HEK293 (cell line): ENCODE measurements around the gene GPR107.

Experiments used
- CTCF ChIA-PET: fragments of 350-600 bp; formaldehyde crosslinking; extraction: SDS; loops from one replicate; lab custom pipeline; 2021; ENCODE audit warnings: antibody characterized with exemption; lab: Yijun Ruan, JAX
- POLR2A ChIA-PET: fragments of 300-600 bp; formaldehyde crosslinking; extraction: SDS; loops from one replicate; lab custom pipeline; 2020; ENCODE audit warnings: antibody characterized with exemption, inconsistent platforms; lab: Yijun Ruan, JAX
- H3K27ac ChIP-seq: fragments of 200-500 bp; sonication (Bioruptor generic); 2 replicates; pipeline ENCODE4 v1.5.1; 2014; ENCODE audit warnings: low read depth, low read length, control low read depth, inconsistent platforms; ENCODE audit errors: extremely low read depth
- H3K36me3 ChIP-seq, 2 experiments: fragments of 200-500 bp in 1 of 2; sonication (Bioruptor generic) in 1 of 2; 1 replicate in 1 of 2; 2 replicates in 1 of 2; pipeline ENCODE4 v1.5.1; 2014 to 2017; ENCODE audit warnings: inconsistent platforms in 2 of 2, low read length in 2 of 2; ENCODE audit not compliant: control insufficient read depth in 2 of 2, insufficient read depth in 1 of 2
- H3K4me1 ChIP-seq: fragments of 200-500 bp; sonication (Bioruptor generic); 2 replicates; pipeline ENCODE4 v1.5.1; 2014; ENCODE audit warnings: mild to moderate bottlenecking, low read length, inconsistent platforms; ENCODE audit not compliant: control insufficient read depth, insufficient read depth
- H3K4me3 ChIP-seq: 2 replicates; pipeline ENCODE4 v1.5.1; 2011; ENCODE audit warnings: low read depth, mild to moderate bottlenecking, control low read depth, low read length, moderate library complexity
- H3K9me3 ChIP-seq: fragments of 200-500 bp; sonication (Bioruptor generic); 2 replicates; pipeline ENCODE4 v1.5.1; 2014; ENCODE audit warnings: low read depth, low read length, inconsistent platforms; ENCODE audit not compliant: control insufficient read depth, insufficient read depth
- EGR2 ChIP-seq: fragments of 450-650 bp; formaldehyde crosslinking; IDR thresholded peaks from 2 replicates; pipeline ENCODE4 v1.5.1; 2016; ENCODE audit warnings: low read depth, missing biosample characterization, missing genetic modification characterization
- FEZF1 ChIP-seq: fragments of 450-650 bp; formaldehyde crosslinking; IDR thresholded peaks from 2 replicates; pipeline ENCODE4 v1.5.1; 2016; ENCODE audit warnings: missing biosample characterization, missing genetic modification characterization
- KLF10 ChIP-seq: fragments of 450-650 bp; IDR thresholded peaks from 2 replicates; pipeline ENCODE4 v1.5.1; 2018; ENCODE audit warnings: missing biosample characterization, mild to moderate bottlenecking, missing genetic modification characterization
- KLF16 ChIP-seq: fragments of 450-650 bp; formaldehyde crosslinking; IDR thresholded peaks from 2 replicates; pipeline ENCODE4 v1.5.1; 2017; ENCODE audit warnings: missing biosample characterization, missing genetic modification characterization
- KLF8 ChIP-seq: fragments of 450-650 bp; formaldehyde crosslinking; IDR thresholded peaks from 2 replicates; pipeline ENCODE4 v1.5.1; 2016; ENCODE audit warnings: missing biosample characterization, missing genetic modification characterization
- MEIS1 ChIP-seq: sonication (generic); formaldehyde crosslinking; IDR thresholded peaks from 2 replicates; pipeline ENCODE4 v1.8.1; 2022; ENCODE audit warnings: missing genetic modification reagents, mild to moderate bottlenecking, borderline replicate concordance
- PRDM1 ChIP-seq: fragments of 450-650 bp; formaldehyde crosslinking; IDR thresholded peaks from 2 replicates; pipeline ENCODE4; 2016; ENCODE audit warnings: missing biosample characterization, missing genetic modification characterization
- TRIM28 ChIP-seq: IDR thresholded peaks from 2 replicates; pipeline ENCODE4 v1.6.1; 2011; ENCODE audit warnings: low read length, control low read depth, borderline replicate concordance
- ZBTB17 ChIP-seq: fragments of 450-650 bp; formaldehyde crosslinking; IDR thresholded peaks from 2 replicates; pipeline ENCODE4 v1.5.1; 2016; ENCODE audit warnings: missing biosample characterization, missing genetic modification characterization
- ZBTB48 ChIP-seq: fragments of 450-650 bp; formaldehyde crosslinking; IDR thresholded peaks from 2 replicates; pipeline ENCODE4 v1.5.1; 2016; ENCODE audit warnings: missing biosample characterization, missing genetic modification characterization
- ZBTB8A ChIP-seq: fragments of 450-650 bp; formaldehyde crosslinking; IDR thresholded peaks from 2 replicates; pipeline ENCODE4 v1.5.1; 2016; ENCODE audit warnings: missing biosample characterization, missing genetic modification characterization
- ZFHX2 ChIP-seq: fragments of 450-650 bp; formaldehyde crosslinking; conservative IDR thresholded peaks from 2 replicates; pipeline ENCODE4 v1.5.1; 2016; ENCODE audit warnings: missing biosample characterization, missing genetic modification characterization
- ZFP41 ChIP-seq: fragments of 450-650 bp; formaldehyde crosslinking; IDR thresholded peaks from 2 replicates; pipeline ENCODE4 v1.5.1; 2016; ENCODE audit warnings: missing biosample characterization, missing genetic modification characterization, borderline replicate concordance
- ZFP69B ChIP-seq: fragments of 450-650 bp; formaldehyde crosslinking; IDR thresholded peaks from 2 replicates; pipeline ENCODE4 v1.5.1; 2016; ENCODE audit warnings: missing biosample characterization, missing genetic modification characterization
- ZNF114 ChIP-seq: fragments of 450-650 bp; formaldehyde crosslinking; IDR thresholded peaks from 2 replicates; pipeline ENCODE4 v1.5.0; 2017; ENCODE audit warnings: missing biosample characterization, missing genetic modification characterization
- ZNF174 ChIP-seq: fragments of 450-650 bp; formaldehyde crosslinking; IDR thresholded peaks from 2 replicates; pipeline ENCODE4 v1.5.0; 2017; ENCODE audit warnings: missing biosample characterization, mild to moderate bottlenecking, missing genetic modification characterization
- ZNF211 ChIP-seq: fragments of 450-650 bp; formaldehyde crosslinking; IDR thresholded peaks from 2 replicates; pipeline ENCODE4 v1.5.1; 2016; ENCODE audit warnings: low read depth, missing biosample characterization, missing genetic modification characterization
- ZNF24 ChIP-seq: fragments of 450-650 bp; formaldehyde crosslinking; IDR thresholded peaks from 2 replicates; pipeline ENCODE4 v1.5.1; 2016; ENCODE audit warnings: missing biosample characterization, missing genetic modification characterization
- ZNF274 ChIP-seq, 2 experiments: fragments of 200-500 bp in 1 of 2; fragments of 450-650 bp in 1 of 2; sonication (Bioruptor generic) in 1 of 2; formaldehyde crosslinking in 1 of 2; IDR thresholded peaks; 2 replicates each; pipeline versions ENCODE4 v1.5.1 to v1.6.1; 2014 to 2016; ENCODE audit warnings: borderline replicate concordance in 1 of 2, inconsistent platforms in 1 of 2, low read length in 1 of 2, missing biosample characterization in 1 of 2, missing genetic modification characterization in 1 of 2
- ZNF350 ChIP-seq: fragments of 450-650 bp; formaldehyde crosslinking; IDR thresholded peaks from 2 replicates; pipeline ENCODE4 v1.5.0; 2017; ENCODE audit warnings: missing biosample characterization, mild to moderate bottlenecking, missing genetic modification characterization
- ZNF366 ChIP-seq: fragments of 450-650 bp; formaldehyde crosslinking; conservative IDR thresholded peaks from 2 replicates; pipeline ENCODE4 v1.5.1; 2016; ENCODE audit warnings: missing biosample characterization, missing genetic modification characterization
- ZNF423 ChIP-seq: fragments of 450-650 bp; formaldehyde crosslinking; IDR thresholded peaks from 2 replicates; pipeline ENCODE4 v1.5.1; 2016; ENCODE audit warnings: missing biosample characterization, missing genetic modification characterization
- ZNF560 ChIP-seq: fragments of 450-650 bp; formaldehyde crosslinking; IDR thresholded peaks from 2 replicates; pipeline ENCODE4 v1.5.1; 2017; ENCODE audit warnings: missing biosample characterization, missing genetic modification characterization, borderline replicate concordance
- ZNF600 ChIP-seq: fragments of 450-650 bp; formaldehyde crosslinking; IDR thresholded peaks from 2 replicates; pipeline ENCODE4 v1.5.1; 2016; ENCODE audit warnings: missing biosample characterization, missing genetic modification characterization
- ZNF629 ChIP-seq: fragments of 450-650 bp; formaldehyde crosslinking; IDR thresholded peaks from 2 replicates; pipeline ENCODE4 v1.5.1; 2017; ENCODE audit warnings: missing biosample characterization, missing genetic modification characterization
- ZNF664 ChIP-seq: fragments of 450-650 bp; formaldehyde crosslinking; IDR thresholded peaks from 2 replicates; pipeline ENCODE4 v1.5.1; 2016; ENCODE audit warnings: missing biosample characterization, missing genetic modification characterization
- TF ChIP-seq, protein P1 (sequence below): fragments of 450-650 bp; formaldehyde crosslinking; IDR thresholded peaks from 2 replicates; pipeline ENCODE4 v1.5.1; 2017; ENCODE audit warnings: missing biosample characterization, missing genetic modification characterization
- TF ChIP-seq, protein P2 (sequence below): fragments of 450-650 bp; formaldehyde crosslinking; IDR thresholded peaks from 2 replicates; pipeline ENCODE4 v1.5.1; 2016; ENCODE audit warnings: missing biosample characterization, missing genetic modification characterization
- TF ChIP-seq, protein P3 (sequence below): fragments of 450-650 bp; formaldehyde crosslinking; IDR thresholded peaks from 2 replicates; pipeline ENCODE4 v1.5.1; 2016; ENCODE audit warnings: missing biosample characterization, missing genetic modification characterization

The GPR107 gene

DNA sequence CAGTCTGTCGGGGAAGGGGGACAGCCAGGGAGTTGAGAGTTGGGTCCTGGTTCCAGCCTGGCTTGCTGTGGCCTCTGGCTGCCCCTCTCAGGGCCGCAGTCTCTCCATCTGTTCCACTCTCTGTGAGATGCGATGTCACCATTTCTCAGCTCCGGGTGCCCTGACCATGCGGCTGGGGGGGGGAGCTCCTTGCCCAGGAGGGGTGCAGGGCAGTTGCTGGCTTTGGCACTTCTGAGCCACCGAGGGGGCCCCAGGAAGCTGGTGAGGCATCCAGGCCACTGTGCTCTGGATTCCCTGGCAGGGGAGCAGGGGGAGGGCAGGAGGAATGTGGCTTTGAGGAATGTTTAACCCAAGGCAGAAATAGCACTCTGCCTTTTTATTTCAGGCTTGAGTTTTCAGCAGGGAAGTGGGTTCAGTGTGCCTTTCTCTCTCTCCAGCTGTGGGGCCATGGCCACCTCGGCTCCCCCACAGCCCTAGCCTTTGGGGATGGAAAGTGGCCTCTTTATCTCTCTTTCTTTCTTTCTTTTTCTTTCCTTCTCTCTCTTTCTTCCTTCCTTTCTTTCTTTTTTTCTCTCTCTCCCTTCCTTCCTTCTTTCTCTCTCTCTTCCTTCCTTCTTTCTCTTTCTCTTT lies 129.5 kb downstream of the GPR107 start (continued):
- TF ChIP-seq, protein P1, sequence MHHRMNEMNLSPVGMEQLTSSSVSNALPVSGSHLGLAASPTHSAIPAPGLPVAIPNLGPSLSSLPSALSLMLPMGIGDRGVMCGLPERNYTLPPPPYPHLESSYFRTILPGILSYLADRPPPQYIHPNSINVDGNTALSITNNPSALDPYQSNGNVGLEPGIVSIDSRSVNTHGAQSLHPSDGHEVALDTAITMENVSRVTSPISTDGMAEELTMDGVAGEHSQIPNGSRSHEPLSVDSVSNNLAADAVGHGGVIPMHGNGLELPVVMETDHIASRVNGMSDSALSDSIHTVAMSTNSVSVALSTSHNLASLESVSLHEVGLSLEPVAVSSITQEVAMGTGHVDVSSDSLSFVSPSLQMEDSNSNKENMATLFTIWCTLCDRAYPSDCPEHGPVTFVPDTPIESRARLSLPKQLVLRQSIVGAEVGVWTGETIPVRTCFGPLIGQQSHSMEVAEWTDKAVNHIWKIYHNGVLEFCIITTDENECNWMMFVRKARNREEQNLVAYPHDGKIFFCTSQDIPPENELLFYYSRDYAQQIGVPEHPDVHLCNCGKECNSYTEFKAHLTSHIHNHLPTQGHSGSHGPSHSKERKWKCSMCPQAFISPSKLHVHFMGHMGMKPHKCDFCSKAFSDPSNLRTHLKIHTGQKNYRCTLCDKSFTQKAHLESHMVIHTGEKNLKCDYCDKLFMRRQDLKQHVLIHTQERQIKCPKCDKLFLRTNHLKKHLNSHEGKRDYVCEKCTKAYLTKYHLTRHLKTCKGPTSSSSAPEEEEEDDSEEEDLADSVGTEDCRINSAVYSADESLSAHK (tag by site-specific recombination), result no peak
- TF ChIP-seq KLF10 (tag by site-specific recombination), result no peak
- no peak for TF ChIP-seq KLF16 (tag by site-specific recombination)
- TF ChIP-seq ZBTB17 (tag by site-specific recombination), result peak; percentile 60
- TF ChIP-seq, protein P2, sequence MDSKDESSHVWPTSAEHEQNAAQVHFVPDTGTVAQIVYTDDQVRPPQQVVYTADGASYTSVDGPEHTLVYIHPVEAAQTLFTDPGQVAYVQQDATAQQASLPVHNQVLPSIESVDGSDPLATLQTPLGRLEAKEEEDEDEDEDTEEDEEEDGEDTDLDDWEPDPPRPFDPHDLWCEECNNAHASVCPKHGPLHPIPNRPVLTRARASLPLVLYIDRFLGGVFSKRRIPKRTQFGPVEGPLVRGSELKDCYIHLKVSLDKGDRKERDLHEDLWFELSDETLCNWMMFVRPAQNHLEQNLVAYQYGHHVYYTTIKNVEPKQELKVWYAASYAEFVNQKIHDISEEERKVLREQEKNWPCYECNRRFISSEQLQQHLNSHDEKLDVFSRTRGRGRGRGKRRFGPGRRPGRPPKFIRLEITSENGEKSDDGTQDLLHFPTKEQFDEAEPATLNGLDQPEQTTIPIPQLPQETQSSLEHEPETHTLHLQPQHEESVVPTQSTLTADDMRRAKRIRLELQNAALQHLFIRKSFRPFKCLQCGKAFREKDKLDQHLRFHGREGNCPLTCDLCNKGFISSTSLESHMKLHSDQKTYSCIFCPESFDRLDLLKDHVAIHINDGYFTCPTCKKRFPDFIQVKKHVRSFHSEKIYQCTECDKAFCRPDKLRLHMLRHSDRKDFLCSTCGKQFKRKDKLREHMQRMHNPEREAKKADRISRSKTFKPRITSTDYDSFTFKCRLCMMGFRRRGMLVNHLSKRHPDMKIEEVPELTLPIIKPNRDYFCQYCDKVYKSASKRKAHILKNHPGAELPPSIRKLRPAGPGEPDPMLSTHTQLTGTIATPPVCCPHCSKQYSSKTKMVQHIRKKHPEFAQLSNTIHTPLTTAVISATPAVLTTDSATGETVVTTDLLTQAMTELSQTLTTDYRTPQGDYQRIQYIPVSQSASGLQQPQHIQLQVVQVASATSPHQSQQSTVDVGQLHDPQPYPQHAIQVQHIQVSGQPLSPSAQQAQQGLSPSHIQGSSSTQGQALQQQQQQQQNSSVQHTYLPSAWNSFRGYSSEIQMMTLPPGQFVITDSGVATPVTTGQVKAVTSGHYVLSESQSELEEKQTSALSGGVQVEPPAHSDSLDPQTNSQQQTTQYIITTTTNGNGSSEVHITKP (tag by site-specific recombination), result 0 out of 2 replicates have a peak, but pooled peaks have one; percentile 55
- TF ChIP-seq ZFHX2, result no peak
- TF ChIP-seq ZBTB8A (tag by site-specific recombination), result 0 out of 2 replicates have a peak, but pooled peaks have one; percentile 14
- TF ChIP-seq ZFP69B, result 0 out of 2 replicates have a peak, but pooled peaks have one; percentile 13
- peak; percentile 98 for TF ChIP-seq PRDM1 (tag by site-specific recombination)
- peak; percentile 98 for TF ChIP-seq ZNF366 (tag by site-specific recombination)
- TF ChIP-seq ZNF629 (tag by site-specific recombination), result no peak
- no peak for TF ChIP-seq ZNF423
- TF ChIP-seq TRIM28, result no peak
- no peak for TF ChIP-seq ZNF211
- no peak for TF ChIP-seq ZNF350 (tag by site-specific recombination)
- TF ChIP-seq EGR2 (tag by site-specific recombination), result no peak
- no peak for TF ChIP-seq ZBTB48 (tag by site-specific recombination)
- TF ChIP-seq FEZF1 (tag by site-specific recombination), result peak; percentile 73
- no peak for TF ChIP-seq ZNF174 (tag by site-specific recombination)
- TF ChIP-seq ZNF600, result peak; percentile 91
- TF ChIP-seq KLF8 (tag by site-specific recombination), result no peak
- TF ChIP-seq ZNF24 (tag by site-specific recombination), result no peak
- no peak for TF ChIP-seq ZFP41 (tag by site-specific recombination)

DNA sequence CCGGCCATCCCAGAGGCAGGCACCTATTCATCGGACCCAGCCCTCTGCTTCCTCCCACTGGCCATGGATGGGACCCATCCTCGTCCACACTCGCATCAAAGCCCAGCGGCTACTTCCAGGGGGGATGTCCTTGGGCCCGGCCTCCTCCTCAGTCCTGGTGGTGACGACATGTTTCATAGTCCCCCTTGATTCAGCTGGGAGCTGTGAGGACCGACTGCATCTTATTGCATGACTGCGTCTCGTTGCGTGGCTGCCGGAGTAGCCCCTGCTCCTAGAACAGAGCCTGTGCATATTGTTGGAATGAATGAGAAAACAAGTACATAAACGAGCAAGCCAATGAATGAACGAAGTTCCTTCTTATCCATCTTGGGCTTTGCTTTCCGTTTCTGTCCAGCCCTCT lies 131.3 kb downstream of the GPR107 start:
- Histone ChIP-seq H3K27ac (no peak overlapping the region), H3K9me3 (no peaks in the 10 kb centered on the region), H3K4me3 (no peak overlapping the region), H3K4me1 (no peaks in the 10 kb centered on the region), H3K36me3 (peaks cover 0 to 8% of the 10 kb centered on the region in 2 experiments; a peak in 1 of 3 replicates)
- ChIA-PET CTCF (interaction anchor here (1.0 kb wide), 1 partner anchor 58 kb away, joined by 5 read pairs; no protein-coding TSS in a partner anchor), POLR2A (interaction anchor here (0.7 kb wide), 1 partner anchor 10 kb away, joined by 3 read pairs; no protein-coding TSS in a partner anchor)
- no peak for TF ChIP-seq MEIS1 (CRISPR knock-in tag)
- TF ChIP-seq, protein P3, sequence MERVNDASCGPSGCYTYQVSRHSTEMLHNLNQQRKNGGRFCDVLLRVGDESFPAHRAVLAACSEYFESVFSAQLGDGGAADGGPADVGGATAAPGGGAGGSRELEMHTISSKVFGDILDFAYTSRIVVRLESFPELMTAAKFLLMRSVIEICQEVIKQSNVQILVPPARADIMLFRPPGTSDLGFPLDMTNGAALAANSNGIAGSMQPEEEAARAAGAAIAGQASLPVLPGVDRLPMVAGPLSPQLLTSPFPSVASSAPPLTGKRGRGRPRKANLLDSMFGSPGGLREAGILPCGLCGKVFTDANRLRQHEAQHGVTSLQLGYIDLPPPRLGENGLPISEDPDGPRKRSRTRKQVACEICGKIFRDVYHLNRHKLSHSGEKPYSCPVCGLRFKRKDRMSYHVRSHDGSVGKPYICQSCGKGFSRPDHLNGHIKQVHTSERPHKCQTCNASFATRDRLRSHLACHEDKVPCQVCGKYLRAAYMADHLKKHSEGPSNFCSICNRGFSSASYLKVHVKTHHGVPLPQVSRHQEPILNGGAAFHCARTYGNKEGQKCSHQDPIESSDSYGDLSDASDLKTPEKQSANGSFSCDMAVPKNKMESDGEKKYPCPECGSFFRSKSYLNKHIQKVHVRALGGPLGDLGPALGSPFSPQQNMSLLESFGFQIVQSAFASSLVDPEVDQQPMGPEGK (tag by site-specific recombination), result no peak
- TF ChIP-seq KLF8 (tag by site-specific recombination), result no peak
- no peak for TF ChIP-seq ZNF664 (tag by site-specific recombination)
- no peak for TF ChIP-seq EGR2 (tag by site-specific recombination)
- TF ChIP-seq ZNF274 (IDR thresholded peaks at IDR 0.05; ENCODE audit: low read length), result no peak
- TF ChIP-seq ZNF274 (tag by site-specific recombination; IDR thresholded peaks at IDR 0.05; ENCODE audit: borderline replicate concordance), result no peak
- TF ChIP-seq ZNF560, result no peak
- no peak for TF ChIP-seq ZNF114 (tag by site-specific recombination)
